CD4-positive, alpha-beta T cell treated with Interferon alpha-2 for 1 hour (primary cell): Measurements from ENCODE around the gene VWA3A.
A peak's percentile ranks its signal among the peaks of the same experiment; 100 is the strongest.
"Not testable (repeated sequence)": the region's sequence is repeated elsewhere in the genome, so short reads cannot be mapped to it uniquely, and the experiment has no call there.

Experiments used
- DNase-seq, 2 donors: peaks; one replicate each; pipeline ENCODE4 v3.0.0-alpha.2; 2020 to 2022

The VWA3A gene

GRCh38 chr16:22092143-22092933, at the start of gene VWA3A:
Gene VWA3A (plus strand): TSS chr16:22092541. CDS start chr16:22092638, 97 bp downstream.
- no peak for DNase-seq

DNA sequence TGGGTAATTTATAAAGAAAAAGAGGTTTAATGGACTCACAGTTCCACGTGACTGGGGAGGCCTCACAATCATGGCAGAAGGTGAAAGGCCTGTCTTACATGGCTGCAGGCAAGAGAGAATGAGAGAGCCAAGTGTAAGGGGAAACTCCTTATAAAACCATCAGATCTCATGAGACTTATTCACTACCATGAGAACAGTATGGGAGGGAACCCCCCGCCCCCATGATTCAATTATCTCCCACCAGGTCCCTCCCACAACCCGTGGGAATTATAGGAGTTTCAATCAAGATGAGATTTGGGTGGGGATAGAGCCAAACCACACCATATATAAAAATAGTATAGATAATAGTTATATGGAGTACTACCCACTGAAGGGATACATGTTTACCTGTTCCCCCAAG, 48.5 kb upstream of the VWA3A start:
- DNase-seq: not testable (repeated sequence)

DNA sequence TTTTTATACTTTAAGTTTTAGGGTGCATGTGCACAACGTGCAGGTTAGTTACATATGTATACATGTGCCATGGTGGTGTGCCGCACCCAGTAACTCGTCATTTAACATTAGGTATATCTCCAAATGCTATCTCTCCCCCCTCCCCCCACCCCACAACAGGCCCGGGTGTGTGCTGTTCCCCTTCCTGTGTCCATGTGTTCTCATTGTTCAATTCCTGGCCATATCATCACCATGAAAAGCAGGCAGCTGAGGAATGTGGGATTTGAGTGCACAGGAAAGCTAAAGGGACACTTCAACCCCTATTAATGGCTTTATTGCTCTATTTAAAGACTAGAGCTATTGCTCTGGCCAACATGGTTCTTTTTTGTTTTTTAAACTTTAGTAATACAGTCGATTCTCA, 46.5 kb upstream of the VWA3A start:
- DNase-seq: not testable (repeated sequence)

DNA sequence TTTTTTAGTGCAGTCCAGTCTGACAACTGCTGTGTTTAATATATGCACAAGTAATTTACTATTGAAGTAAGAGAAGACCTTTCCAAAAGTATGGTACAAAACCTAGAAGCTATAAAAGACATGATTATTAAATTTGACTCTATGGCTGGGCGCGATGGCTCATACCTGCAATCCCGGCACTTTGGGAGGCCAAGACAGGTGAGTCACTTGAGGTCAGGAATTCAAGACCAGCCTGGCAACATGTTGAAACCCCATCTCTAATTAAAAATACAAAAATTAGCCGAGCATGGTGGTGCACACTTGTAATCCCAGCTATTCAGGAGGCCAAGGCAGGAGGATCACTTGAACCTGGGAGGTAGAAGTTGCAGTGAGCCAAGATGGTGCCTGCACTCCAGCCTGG, 41.4 kb upstream of the VWA3A start:
- no peak for DNase-seq

GRCh38 chr16:22052980-22053379, 39.4 kb upstream of the VWA3A start:
- no peak for DNase-seq

- DNase-seq: no peak
Observed at GRCh38 chr16:22053921-22054341, 38.4 kb upstream of the VWA3A start.

DNA sequence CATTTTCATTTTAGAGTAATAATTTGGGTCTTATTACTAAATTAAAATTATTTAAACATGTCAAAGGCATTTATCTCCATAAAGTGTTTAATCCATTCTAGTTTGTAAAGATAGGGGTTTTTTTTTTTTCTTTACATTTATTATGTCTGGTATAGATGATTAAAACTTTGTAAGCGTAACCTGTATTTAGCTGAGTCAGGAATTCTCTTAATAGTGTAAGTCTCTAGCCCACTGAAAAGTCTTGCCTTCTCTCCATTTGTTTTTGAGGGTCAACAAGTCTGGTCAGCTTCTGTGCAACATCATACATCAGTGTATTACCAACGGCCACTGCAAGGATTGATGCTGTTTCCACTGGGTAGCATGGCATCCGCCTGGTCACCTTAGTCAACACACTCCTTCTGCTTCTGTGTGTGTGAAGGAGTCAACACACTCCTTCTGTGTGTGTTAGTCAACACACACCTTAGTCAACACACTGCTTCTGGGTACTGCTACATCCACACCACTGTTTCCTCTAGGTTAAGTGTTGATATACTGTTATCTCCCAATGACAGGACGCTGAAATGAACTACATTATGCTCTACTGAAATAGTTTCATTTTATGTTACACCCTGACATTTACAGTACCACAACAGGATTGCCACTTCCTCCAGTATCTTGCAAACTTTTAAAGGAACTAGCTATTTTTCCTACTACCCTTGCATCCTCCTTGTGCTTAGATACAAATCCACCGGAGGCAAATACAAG, 37.3 kb upstream of the VWA3A start:
- DNase-seq: no peak

DNA sequence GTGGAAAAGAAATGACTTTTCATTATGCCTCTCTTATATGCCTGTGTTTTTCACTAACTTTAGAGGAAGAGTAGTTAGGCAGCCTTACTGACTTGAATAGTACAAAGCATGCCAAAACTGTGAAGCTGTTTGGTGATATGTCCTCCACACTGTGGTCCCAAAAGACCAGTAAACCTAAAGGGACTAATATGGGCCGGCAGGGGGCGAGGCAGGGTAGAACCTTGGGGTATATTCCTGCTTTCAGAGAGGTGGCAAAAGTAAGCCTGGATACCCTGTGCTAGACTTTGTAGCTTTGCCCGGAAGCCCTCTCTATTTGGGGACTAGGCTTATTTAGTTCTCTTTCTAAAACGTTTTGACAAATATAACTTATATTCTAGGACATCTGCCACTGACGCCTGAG, 36.5 kb upstream of the VWA3A start:
- no peak for DNase-seq

DNA sequence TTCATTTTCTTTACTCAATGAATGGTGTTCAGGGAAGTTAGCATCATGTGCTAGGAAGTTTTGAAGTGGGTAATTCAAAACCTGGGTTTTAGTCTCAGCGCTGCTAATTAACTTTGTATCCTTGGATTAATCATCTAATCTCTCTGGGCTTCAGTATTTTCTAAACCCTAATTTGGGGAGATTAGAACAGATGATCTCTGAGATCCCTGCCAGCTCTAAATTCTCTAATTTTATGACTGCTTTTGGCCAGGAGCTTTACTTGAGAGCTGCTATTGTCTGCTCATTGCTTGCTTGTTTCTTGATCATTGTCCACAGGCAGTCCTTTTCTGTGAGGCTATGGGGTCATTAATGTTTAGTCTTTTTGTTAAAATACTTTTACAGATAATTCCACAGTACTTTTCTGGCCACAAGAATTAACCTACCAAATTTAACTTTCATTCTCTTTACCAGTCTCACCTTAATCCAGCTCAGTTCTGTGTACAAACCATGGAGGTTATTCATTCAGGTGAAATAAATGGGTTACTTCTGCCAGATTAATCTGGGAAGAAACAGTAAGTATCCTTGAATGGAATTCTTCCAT, 28.4 kb upstream of the VWA3A start:
- no peak for DNase-seq

DNA sequence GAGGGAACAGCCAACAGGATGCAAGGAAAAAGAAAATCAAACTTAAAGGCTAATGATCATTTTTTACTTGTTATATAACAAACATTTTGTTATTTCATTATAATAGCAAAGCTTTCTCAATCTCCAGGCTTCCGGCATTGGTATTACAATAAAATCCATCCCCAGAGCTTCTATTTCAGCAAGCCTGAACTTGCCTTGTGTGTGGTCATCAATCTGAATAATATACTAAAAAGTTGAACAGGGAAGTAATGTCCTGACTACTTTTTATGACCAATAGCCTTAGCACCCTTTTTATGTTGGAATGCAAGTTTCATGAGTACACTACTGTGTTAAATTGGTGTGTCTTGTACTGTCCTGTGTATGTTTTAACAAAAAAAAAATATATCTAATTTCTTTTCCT, 27.1 kb upstream of the VWA3A start:
- DNase-seq: no peak

GRCh38 chr16:22070361-22071330, 21.7 kb upstream of the VWA3A start:
- DNase-seq: no peak

GRCh38 chr16:22071331-22071910, 20.9 kb upstream of the VWA3A start:
- DNase-seq: no peak

- no peak for DNase-seq
Observed at GRCh38 chr16:22073350-22073749, 19.0 kb upstream of the VWA3A start.

GRCh38 chr16:22075043-22075757, 17.1 kb upstream of the VWA3A start:
- DNase-seq: no peak

DNA sequence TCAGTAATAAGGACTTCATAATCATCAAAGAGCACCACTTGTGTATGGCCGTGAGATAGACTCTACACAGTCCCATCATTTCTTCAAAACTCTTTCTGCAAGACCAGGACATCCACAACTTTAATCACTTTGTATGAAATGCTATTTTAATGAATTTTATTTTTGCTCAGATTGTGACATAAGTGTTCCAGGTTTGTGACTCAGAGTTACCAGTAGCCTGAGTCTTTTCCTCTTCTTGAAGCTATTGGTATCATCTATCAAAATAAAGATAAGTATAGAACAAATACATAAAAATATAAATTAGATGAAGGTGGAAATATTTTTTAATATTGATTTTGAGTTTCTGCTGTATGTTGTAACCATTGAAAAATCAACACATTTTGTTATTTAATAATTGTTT, 16.6 kb upstream of the VWA3A start:
- no peak for DNase-seq

DNA sequence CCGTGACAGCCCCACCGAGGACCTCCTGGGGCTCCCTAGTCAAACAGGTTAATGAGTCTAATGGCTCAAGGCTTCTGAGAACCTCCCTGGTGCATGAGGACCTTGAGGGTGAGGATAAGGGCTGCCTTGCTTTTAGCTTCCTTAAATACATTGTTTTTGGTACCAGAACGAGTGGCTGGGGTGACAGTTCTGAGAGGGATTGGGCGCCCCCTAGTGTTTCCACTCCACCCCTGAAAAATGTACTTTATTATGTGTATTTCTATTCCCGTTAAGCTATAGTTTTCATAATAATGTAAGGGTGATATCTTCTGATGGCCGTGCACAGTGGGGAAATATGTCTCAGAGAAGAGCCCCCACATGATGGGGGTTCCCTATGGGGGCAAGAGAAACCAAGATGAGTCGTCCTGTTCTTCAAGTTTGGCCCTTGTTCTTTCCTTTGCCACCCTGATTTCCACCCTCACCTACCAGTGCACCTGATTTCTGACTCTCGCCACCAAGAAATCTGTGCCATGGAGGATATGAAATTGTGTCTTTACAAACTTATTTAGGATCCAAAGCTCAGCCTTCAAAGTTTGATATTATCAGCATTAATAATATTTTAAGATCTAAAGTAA, 14.5 kb upstream of the VWA3A start:
- peak; percentile 64 to 76 for DNase-seq

GRCh38 chr16:22078656-22079055, 13.7 kb upstream of the VWA3A start:
- DNase-seq: no peak

- no peak for DNase-seq
Observed at GRCh38 chr16:22081050-22081449, 11.3 kb upstream of the VWA3A start.

DNA sequence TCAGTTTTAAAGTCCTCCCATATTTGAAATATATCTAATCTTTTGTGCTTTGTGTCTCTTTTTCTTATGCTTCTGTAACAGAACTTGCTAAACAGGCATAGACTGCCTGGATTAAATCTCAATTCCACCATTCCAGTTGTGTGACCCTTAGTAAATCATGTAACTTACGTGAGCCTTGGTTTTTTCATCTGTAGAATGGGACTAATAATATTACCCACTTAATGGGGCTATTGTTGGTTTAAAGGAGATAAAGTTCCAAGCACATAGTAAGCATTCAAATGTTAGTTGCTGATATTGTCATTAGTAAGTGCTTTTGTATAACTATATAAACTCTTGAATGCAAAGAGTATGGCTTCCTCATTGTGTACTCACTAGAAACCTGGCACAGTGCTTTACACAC, 5.9 kb upstream of the VWA3A start:
- DNase-seq: no peak

DNA sequence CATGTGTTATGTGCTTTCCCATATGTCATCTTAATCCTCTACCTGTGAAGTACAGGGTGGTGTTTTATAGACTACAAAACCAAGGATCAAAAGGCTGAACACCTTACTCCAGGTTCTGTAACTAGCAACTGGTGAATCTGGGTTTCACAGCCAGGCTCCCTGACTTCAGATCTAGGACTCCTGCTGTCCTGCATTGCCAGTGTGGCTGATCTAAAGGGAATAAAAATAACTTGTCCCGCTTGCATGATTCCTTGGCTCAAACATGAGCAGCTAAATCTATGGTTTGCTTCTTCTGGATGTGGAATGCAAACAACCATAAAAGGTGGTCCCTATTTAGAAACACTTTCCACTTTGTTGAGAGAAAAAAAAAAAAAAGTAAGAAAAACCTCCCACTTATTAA, 3.7 kb upstream of the VWA3A start:
- no peak for DNase-seq

DNA sequence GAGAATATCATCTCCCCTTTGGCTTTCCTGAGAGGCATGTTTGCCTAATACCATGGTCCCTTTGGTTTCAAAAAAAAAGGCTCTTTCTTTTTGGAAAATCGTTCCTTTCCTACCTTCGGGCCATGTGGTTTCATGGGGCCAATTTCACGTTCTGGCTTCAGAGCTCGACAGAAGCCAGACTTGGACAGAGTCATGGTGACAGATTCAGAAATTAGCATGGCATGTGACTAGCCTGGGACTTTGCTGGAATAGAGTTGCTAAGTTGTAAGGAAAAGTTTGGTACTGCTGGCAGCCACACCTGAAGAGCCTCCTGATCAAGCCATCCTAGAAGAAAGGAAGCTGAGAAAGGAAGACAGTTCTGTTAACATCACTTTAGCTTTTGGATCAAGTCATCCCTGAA, 2.4 kb upstream of the VWA3A start:
- DNase-seq: no peak
